ENCODE results near the gene DLGAP4.
A peak's percentile ranks its signal among the peaks of the same experiment; 100 is the strongest.
"Not testable (repeated sequence)": the region's sequence is repeated elsewhere in the genome, so short reads cannot be mapped to it uniquely, and the experiment has no call there.

The DLGAP4 gene

GRCh38 chr20:36541768-36542488 is 235.8 kb downstream of the DLGAP4 start:
- DNase-seq (ENCODE audit: low read depth) = peak; percentile 67

GRCh38 chr20:36542516-36543183 is 236.5 kb downstream of the DLGAP4 start:
- no peak for DNase-seq (ENCODE audit: low read depth)

- peak; percentile 71 for DNase-seq (ENCODE audit: low read depth)
Measured at GRCh38 chr20:36543184-36544133, 237.3 kb downstream of the DLGAP4 start.

- DNase-seq (ENCODE audit: low read depth) = peak; percentile 51
Measured at GRCh38 chr20:36544134-36545018, 238.2 kb downstream of the DLGAP4 start.

GRCh38 chr20:36546111-36546736 is 240.1 kb downstream of the DLGAP4 start:
- no peak for DNase-seq (ENCODE audit: low read depth)

- no peak for DNase-seq (ENCODE audit: low read depth)
Measured at GRCh38 chr20:36547186-36548005, 241.3 kb downstream of the DLGAP4 start.

- no peak for DNase-seq (ENCODE audit: low read depth)
Measured at GRCh38 chr20:36548006-36548315, 241.8 kb downstream of the DLGAP4 start.

GRCh38 chr20:36548704-36549627 is 242.8 kb downstream of the DLGAP4 start:
- DNase-seq (ENCODE audit: low read depth) = no peak

GRCh38 chr20:36549628-36549941 is 243.4 kb downstream of the DLGAP4 start:
- DNase-seq (ENCODE audit: low read depth) = no peak

- no peak for DNase-seq (ENCODE audit: low read depth)
Measured at GRCh38 chr20:36549942-36550789, 244.0 kb downstream of the DLGAP4 start.

- DNase-seq (ENCODE audit: low read depth) = no peak
Measured at GRCh38 chr20:36550790-36551299, 244.7 kb downstream of the DLGAP4 start.

GRCh38 chr20:36555248-36555647 is 249.1 kb downstream of the DLGAP4 start:
- no peak for DNase-seq (ENCODE audit: low read depth)

- DNase-seq (ENCODE audit: low read depth) = no peak
Measured at GRCh38 chr20:36562724-36563123, 256.6 kb downstream of the DLGAP4 start.

- no peak for DNase-seq (ENCODE audit: low read depth)
Measured at GRCh38 chr20:36563374-36563773, 257.2 kb downstream of the DLGAP4 start.

- not testable (repeated sequence) for DNase-seq (ENCODE audit: low read depth)
Measured at GRCh38 chr20:36564078-36564725, 258.1 kb downstream of the DLGAP4 start.

GRCh38 chr20:36564726-36565121 is 258.6 kb downstream of the DLGAP4 start:
- not testable (repeated sequence) for DNase-seq (ENCODE audit: low read depth)

GRCh38 chr20:36565520-36565919 is 259.4 kb downstream of the DLGAP4 start:
- DNase-seq (ENCODE audit: low read depth) = no peak

Measured in iris pigment epithelial cell (primary cell).